Natural killer cell (primary cell): Measurements from ENCODE around the gene SORT1. TPM values are rescaled to one million over a fixed set of nuclear protein-coding genes. Genes with fewer than 3 reads are reported as not detected.

Source experiments
- ATAC-seq, 3 donors: fragments of 150-1000 bp in 2 of 3; fragments of 200-7000 bp in 1 of 3; cut with Tn5 transposase; 1 replicate in 1 of 3; 2 replicates in 2 of 3; pipeline ENCODE4 v1.10.0; 2021; ENCODE audit warnings: mild to moderate bottlenecking in 2 of 3, moderate library complexity in 2 of 3
- DNase-seq, 2 donors: peaks; one replicate each; pipeline versions ENCODE4 v3.0.0 to v3.0.0-alpha.2; 2013 to 2021; ENCODE audit warnings: mixed read lengths in 1 of 2
- H3K27ac ChIP-seq: one replicate; pipeline ENCODE4 v1.5.1; 2013; ENCODE audit warnings: mild to moderate bottlenecking, low read length
- H3K27me3 ChIP-seq: one replicate; pipeline ENCODE4 v1.6.1; 2013; ENCODE audit warnings: low read length; ENCODE audit not compliant: control insufficient read depth, insufficient read depth
- H3K36me3 ChIP-seq: one replicate; pipeline ENCODE4 v1.6.1; 2013; ENCODE audit warnings: low read length; ENCODE audit not compliant: control insufficient read depth, insufficient read depth
- H3K4me1 ChIP-seq: one replicate; pipeline ENCODE4 v1.6.1; 2013; ENCODE audit warnings: low read length; ENCODE audit not compliant: control insufficient read depth, insufficient read depth
- H3K4me3 ChIP-seq: one replicate; pipeline ENCODE4 v1.5.1; 2013; ENCODE audit warnings: low read length
- H3K9me3 ChIP-seq: one replicate; pipeline ENCODE4 v1.6.1; 2013; ENCODE audit warnings: low read length; ENCODE audit not compliant: control insufficient read depth, insufficient read depth
- H3K27ac Mint-ChIP-seq, 2 donors: one replicate each; pipeline ENCODE4 v1.8.0; 2022; ENCODE audit warnings: mild to moderate bottlenecking in 2 of 2, mixed read lengths in 2 of 2, moderate library complexity in 1 of 2
- H3K27me3 Mint-ChIP-seq, 2 donors: one replicate each; pipeline ENCODE4 v1.8.0; 2022; ENCODE audit warnings: low read depth in 2 of 2, mixed read lengths in 2 of 2
- H3K36me3 Mint-ChIP-seq: one replicate; pipeline ENCODE4 v1.8.0; 2022; ENCODE audit warnings: mixed read lengths
- H3K4me1 Mint-ChIP-seq, 2 donors: one replicate each; pipeline ENCODE4 v1.8.0; 2022; ENCODE audit warnings: mixed read lengths in 2 of 2
- H3K4me3 Mint-ChIP-seq: one replicate; pipeline ENCODE4 v1.8.0; 2022; ENCODE audit warnings: mild to moderate bottlenecking, moderate library complexity, mixed read lengths
- H3K9me3 Mint-ChIP-seq, 2 donors: one replicate each; pipeline ENCODE4 v1.8.0; 2022; ENCODE audit warnings: mixed read lengths in 2 of 2
- WGBS: methylation state at CpG from one replicate; pipeline ENCODE4 v1.1.7; 2013; ENCODE audit warnings: missing lambda C conversion rate; ENCODE audit not compliant: insufficient coverage; 5-methylcytosine and 5-hydroxymethylcytosine counted together
- intact Hi-C: fragments of 100-400 bp; cut with micrococcal nuclease; formaldehyde crosslinking; loops from one replicate; pipeline ENCODE4 v1.14.2; 2022
- total RNA-seq, 4 donors: library from RNA; stranded (reverse); fragments of 120-200 nt in 1 of 4; gene quantifications; one replicate each; pipeline versions ENCODE4 v1.2.3 to v1.2.4, GENCODE V29; 2013 to 2022
- TF ChIP-seq, protein P1 (sequence below): fragments of 200-600 bp; IDR thresholded peaks from one replicate; pipeline ENCODE4 v1.8.0; 2022; ENCODE audit warnings: antibody characterized with exemption

The SORT1 gene
- total RNA-seq, 3 donors from 2014 or later (not counting 1 experiment from before 2014, with no cell fraction given), result 2.7 to 7.1 (median 3.7) TPM

DNA sequence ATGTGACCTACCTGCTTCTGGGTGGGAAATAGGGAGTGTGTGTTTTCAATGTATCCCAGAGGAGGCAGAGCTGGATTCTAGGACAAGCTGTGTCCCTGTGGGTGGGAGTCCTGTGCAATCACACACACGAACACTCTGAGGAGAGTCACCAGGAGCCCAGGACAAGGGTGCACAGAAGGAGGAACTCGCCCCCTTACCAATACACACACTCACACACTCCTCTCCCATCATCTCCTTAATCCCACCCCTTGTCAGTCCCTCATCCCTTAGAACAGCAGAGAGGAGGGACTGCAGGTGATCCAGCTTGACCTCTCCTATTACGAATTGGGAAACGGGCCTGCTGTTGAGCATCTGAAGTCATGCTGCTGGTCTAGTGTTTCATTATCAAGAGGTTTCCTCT lies 82.4 kb downstream of the SORT1 start:
- no peaks in the 10 kb centered on the region for H3K36me3 ChIP-seq

DNA sequence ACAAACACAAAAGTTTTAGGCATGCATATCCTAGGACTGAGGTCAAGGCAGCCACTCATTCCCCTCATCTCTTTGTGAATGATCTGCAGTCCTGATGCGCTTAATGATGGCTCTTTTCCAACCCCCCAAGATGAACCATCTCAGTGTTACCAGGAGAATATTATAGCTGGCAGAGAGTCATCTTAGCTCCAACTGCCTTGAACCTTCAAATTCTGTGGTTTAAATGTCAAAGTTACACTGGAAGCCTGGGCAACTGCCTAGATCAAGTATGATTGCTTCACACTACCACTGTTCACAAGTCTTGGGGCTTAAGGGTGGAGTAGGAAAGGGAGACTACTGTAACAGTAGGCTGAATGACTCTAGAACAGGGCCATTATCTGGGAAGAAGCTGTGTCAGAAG lies 82.9 kb downstream of the SORT1 start:
- Mint-ChIP-seq H3K27ac (no peak overlapping the region), H3K36me3 (no peaks in the 10 kb centered on the region), H3K4me1 (no peaks in the 10 kb centered on the region), H3K9me3 (no peaks in the 10 kb centered on the region), H3K4me3 (no peak overlapping the region), H3K27me3 (no peaks in the 10 kb centered on the region)
- intact Hi-C loops, result no loop called here
- Histone ChIP-seq H3K9me3 (no peaks in the 10 kb centered on the region), H3K4me1 (no peaks in the 10 kb centered on the region), H3K27ac (no peak overlapping the region), H3K27me3 (no peaks in the 10 kb centered on the region), H3K4me3 (no peak overlapping the region), H3K36me3 (no peaks in the 10 kb centered on the region)
- TF ChIP-seq, protein P1, sequence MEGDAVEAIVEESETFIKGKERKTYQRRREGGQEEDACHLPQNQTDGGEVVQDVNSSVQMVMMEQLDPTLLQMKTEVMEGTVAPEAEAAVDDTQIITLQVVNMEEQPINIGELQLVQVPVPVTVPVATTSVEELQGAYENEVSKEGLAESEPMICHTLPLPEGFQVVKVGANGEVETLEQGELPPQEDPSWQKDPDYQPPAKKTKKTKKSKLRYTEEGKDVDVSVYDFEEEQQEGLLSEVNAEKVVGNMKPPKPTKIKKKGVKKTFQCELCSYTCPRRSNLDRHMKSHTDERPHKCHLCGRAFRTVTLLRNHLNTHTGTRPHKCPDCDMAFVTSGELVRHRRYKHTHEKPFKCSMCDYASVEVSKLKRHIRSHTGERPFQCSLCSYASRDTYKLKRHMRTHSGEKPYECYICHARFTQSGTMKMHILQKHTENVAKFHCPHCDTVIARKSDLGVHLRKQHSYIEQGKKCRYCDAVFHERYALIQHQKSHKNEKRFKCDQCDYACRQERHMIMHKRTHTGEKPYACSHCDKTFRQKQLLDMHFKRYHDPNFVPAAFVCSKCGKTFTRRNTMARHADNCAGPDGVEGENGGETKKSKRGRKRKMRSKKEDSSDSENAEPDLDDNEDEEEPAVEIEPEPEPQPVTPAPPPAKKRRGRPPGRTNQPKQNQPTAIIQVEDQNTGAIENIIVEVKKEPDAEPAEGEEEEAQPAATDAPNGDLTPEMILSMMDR, result no peak
- ATAC-seq (no peak), DNase-seq (no peak)
- 92% methylated on average over 1 of the region's 1 CpG for WGBS

More for the DNA sequence above, 82.4 kb downstream of the SORT1 start:
- WGBS, result 92% methylated on average over 4 of the region's 4 CpGs
- no peak overlapping the region for H3K4me3 ChIP-seq
- no peaks in the 10 kb centered on the region for H3K9me3 Mint-ChIP-seq
- no peaks in the 10 kb centered on the region for H3K27me3 ChIP-seq
- no peaks in the 10 kb centered on the region for H3K9me3 ChIP-seq
- H3K36me3 Mint-ChIP-seq, result no peaks in the 10 kb centered on the region
- no peak for ATAC-seq
- H3K4me1 Mint-ChIP-seq, result no peaks in the 10 kb centered on the region
- H3K27ac ChIP-seq, result no peak overlapping the region
- no peak overlapping the region for H3K4me3 Mint-ChIP-seq
- no peaks in the 10 kb centered on the region for H3K27me3 Mint-ChIP-seq
- intact Hi-C loops, result no loop called here
- no peak overlapping the region for H3K27ac Mint-ChIP-seq
- H3K4me1 ChIP-seq, result no peaks in the 10 kb centered on the region
- TF ChIP-seq, protein P1, result no peak
- no peak for DNase-seq

GRCh38 chr1:109312978-109313775 lies 84.5 kb downstream of the SORT1 start:
- ATAC-seq (no peak), DNase-seq (no peak)
- intact Hi-C loops, result no loop called here
- H3K27me3 ChIP-seq, result no peaks in the 10 kb centered on the region
- no peaks in the 10 kb centered on the region for H3K36me3 ChIP-seq
- H3K36me3 Mint-ChIP-seq, result no peaks in the 10 kb centered on the region
- H3K4me3 ChIP-seq, result no peak overlapping the region
- no peaks in the 10 kb centered on the region for H3K9me3 ChIP-seq
- no peaks in the 10 kb centered on the region for H3K27me3 Mint-ChIP-seq
- TF ChIP-seq, protein P1, result no peak
- no peaks in the 10 kb centered on the region for H3K4me1 ChIP-seq
- H3K27ac Mint-ChIP-seq, result no peak overlapping the region
- H3K9me3 Mint-ChIP-seq, result no peaks in the 10 kb centered on the region
- H3K4me3 Mint-ChIP-seq, result no peak overlapping the region
- H3K27ac ChIP-seq, result no peak overlapping the region
- H3K4me1 Mint-ChIP-seq, result no peaks in the 10 kb centered on the region
- 91% methylated on average over 12 of the region's 12 CpGs for WGBS

DNA sequence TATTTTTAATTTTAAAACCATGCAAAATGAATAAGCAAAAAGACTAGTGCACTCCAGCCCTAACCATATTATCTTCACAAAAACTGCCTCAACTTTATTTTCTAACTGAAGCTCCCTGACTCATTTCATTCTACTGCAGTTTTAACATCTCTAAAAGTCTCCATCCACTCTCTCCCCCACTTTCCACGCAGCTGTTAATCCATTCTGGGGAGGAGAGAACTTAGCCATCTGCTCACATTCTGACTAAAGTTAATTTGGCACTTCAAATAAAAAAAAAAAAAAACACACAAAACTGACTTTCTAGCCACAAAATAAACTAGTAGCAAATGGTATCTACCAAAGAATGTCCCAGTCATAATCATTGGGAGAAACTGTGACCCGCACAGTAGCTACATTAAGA lies 85.5 kb downstream of the SORT1 start:
- Histone ChIP-seq H3K36me3 (no peaks in the 10 kb centered on the region), H3K27ac (no peak overlapping the region), H3K4me1 (peaks cover 1% of the 10 kb centered on the region), H3K9me3 (no peaks in the 10 kb centered on the region), H3K4me3 (no peak overlapping the region), H3K27me3 (no peaks in the 10 kb centered on the region)
- H3K4me1 Mint-ChIP-seq, result no peaks in the 10 kb centered on the region
- ATAC-seq, result no peak
- intact Hi-C loops, result no loop called here
- H3K4me3 Mint-ChIP-seq, result no peak overlapping the region
- no peaks in the 10 kb centered on the region for H3K36me3 Mint-ChIP-seq
- 91% methylated on average over 2 of the region's 2 CpGs for WGBS
- H3K9me3 Mint-ChIP-seq, result no peaks in the 10 kb centered on the region
- no peaks in the 10 kb centered on the region for H3K27me3 Mint-ChIP-seq
- DNase-seq, result no peak
- TF ChIP-seq, protein P1, result no peak
- H3K27ac Mint-ChIP-seq, result no peak overlapping the region
